OCI-LY7 (cell line): ENCODE data around the gene CDK14. TPM values are rescaled to one million over a fixed set of nuclear protein-coding genes. Genes with fewer than 3 reads are reported as not detected.

ENCODE experiments used
- BruUV-seq: library from RNA; stranded (reverse); fragments of 400-500 nt; replicated peaks from 2 replicates; lab custom pipeline; 2021; lab: Mats Ljungman, UMichigan
- CTCF ChIA-PET: fragments of 300-600 bp; sonication (Branson Sonifier 250); formaldehyde crosslinking; loops from one replicate; lab custom pipeline; 2022; ENCODE audit warnings: antibody characterized with exemption; ENCODE audit not compliant: unreplicated experiment; lab: Charles Lee
- POLR2A ChIA-PET: fragments of 300-600 bp; sonication (Branson Sonifier 250); formaldehyde crosslinking; loops from one replicate; lab custom pipeline; 2022; ENCODE audit warnings: antibody characterized with exemption; lab: Charles Lee
- DNase-seq: peaks from one replicate; pipeline ENCODE4 v3.0.0-alpha.2; 2015; ENCODE audit warnings: low spot score
- H2AFZ ChIP-seq: fragments of 200-600 bp; sonication (generic), shearing (Covaris generic); 2 replicates; pipeline ENCODE4 v1.6.1; 2014; ENCODE audit warnings: mild to moderate bottlenecking, antibody characterized with exemption, low read length, moderate library complexity
- H3K27ac ChIP-seq: fragments of 200-600 bp; sonication (generic); 2 replicates; pipeline ENCODE4 v1.5.1; 2014; ENCODE audit warnings: mixed run types, low read depth, mild to moderate bottlenecking, moderate library complexity, low read length, inconsistent platforms; ENCODE audit not compliant: poor library complexity, severe bottlenecking
- H3K36me3 ChIP-seq: fragments of 200-600 bp; sonication (generic); 2 replicates; pipeline ENCODE4 v1.6.1; 2014; ENCODE audit warnings: mild to moderate bottlenecking, antibody characterized with exemption, low read length, moderate library complexity, mixed read lengths; ENCODE audit not compliant: insufficient read depth
- H3K4me1 ChIP-seq: fragments of 200-600 bp; sonication (generic); 2 replicates; pipeline ENCODE4 v1.5.1; 2014; ENCODE audit warnings: mild to moderate bottlenecking, low read length; ENCODE audit not compliant: insufficient read depth, poor library complexity, severe bottlenecking
- H3K4me2 ChIP-seq: fragments of 200-600 bp; sonication (generic); 2 replicates; pipeline ENCODE4 v1.6.1; 2014; ENCODE audit warnings: mild to moderate bottlenecking, low read length
- H3K4me3 ChIP-seq: fragments of 200-600 bp; sonication (generic); 2 replicates; pipeline ENCODE4 v1.5.1; 2014; ENCODE audit warnings: mild to moderate bottlenecking, low read depth, low read length; ENCODE audit not compliant: poor library complexity, severe bottlenecking
- H3K79me2 ChIP-seq: fragments of 200-600 bp; sonication (generic); 2 replicates; pipeline ENCODE4 v1.6.1; 2016; ENCODE audit warnings: low read depth, mild to moderate bottlenecking, low read length, moderate library complexity, mixed read lengths; ENCODE audit not compliant: insufficient read depth
- H3K9me2 ChIP-seq: fragments of 200-600 bp; sonication (generic); 2 replicates; pipeline ENCODE4 v1.6.1; 2016; ENCODE audit warnings: mild to moderate bottlenecking, low read length, mixed read lengths; ENCODE audit not compliant: insufficient read depth
- H3K9me3 ChIP-seq: fragments of 200-600 bp; sonication (generic); 2 replicates; pipeline ENCODE4 v1.6.1; 2014; ENCODE audit warnings: mild to moderate bottlenecking, mixed run types, low read length, mixed read lengths
- H4K20me1 ChIP-seq: fragments of 200-600 bp; sonication (generic); 2 replicates; pipeline ENCODE4 v1.6.1; 2014; ENCODE audit warnings: mild to moderate bottlenecking, antibody characterized with exemption, low read length, moderate library complexity, mixed read lengths; ENCODE audit not compliant: insufficient read depth
- EZH2phosphoT487 ChIP-seq: fragments of 200-600 bp; sonication (generic); IDR thresholded peaks from 2 replicates; pipeline ENCODE4 v1.6.1; 2018; ENCODE audit warnings: low read depth, borderline replicate concordance, mild to moderate bottlenecking, mixed run types, antibody characterized with exemption, low read length, moderate library complexity, mixed read lengths
- intact Hi-C: fragments of 100-400 bp; cut with micrococcal nuclease; formaldehyde crosslinking; loops from one replicate; pipeline ENCODE4 v1.10.0; 2022; ENCODE audit not compliant: unreplicated experiment
- total RNA-seq, 2 experiments: library from RNA; depleted of rRNA in 1 of 2; stranded (reverse); fragments of >200 nt in 1 of 2; shearing (Covaris generic) in 1 of 2; gene quantifications; 2 replicates each; pipeline ENCODE4 v1.2.3, GENCODE V29; 2014 to 2022
- TF ChIP-seq, protein P1 (sequence below): fragments of 200-600 bp; sonication (generic); conservative IDR thresholded peaks from 2 replicates; pipeline ENCODE4 v1.5.1; 2014; ENCODE audit warnings: mild to moderate bottlenecking, antibody characterized with exemption, low read length, moderate library complexity, mixed read lengths

CDK14 gene
- total RNA-seq, 2 experiments from 2014 or later: 90.7 to 111 TPM

DNA sequence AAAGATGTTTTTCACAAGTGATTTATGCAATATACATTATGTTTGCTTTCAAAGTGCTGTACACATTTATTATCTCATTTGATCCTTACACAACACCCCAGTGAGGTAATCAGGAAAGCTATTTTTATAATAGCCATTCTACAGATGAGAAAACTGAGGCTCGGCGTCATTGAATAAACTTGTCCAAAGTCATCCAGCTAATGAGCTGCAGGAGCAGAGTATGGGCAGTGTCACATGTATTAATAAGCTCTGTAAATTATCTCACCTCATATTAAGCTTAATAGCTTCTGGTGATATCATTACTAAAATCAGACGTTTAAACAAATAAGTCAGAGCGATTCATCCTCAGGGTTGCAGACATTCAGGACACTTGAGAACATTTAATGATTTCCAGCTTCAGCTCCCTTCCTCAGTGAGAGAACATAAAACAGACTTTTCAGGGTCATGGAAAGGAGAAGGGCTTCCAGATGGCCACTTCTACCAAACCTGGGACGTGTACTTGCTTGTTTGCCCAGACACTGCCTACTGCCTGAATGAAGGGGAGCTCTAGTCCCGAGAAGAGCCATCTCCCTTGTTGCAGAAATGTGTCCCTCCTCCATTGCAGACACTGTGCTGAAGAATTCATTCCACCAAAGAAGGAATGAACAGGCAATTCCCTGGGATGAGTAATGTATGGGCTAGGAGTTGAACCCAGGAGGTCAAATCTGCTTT lies 647.6 kb downstream of the CDK14 start:
- no peaks in the 10 kb centered on the region for H4K20me1 ChIP-seq
- no peak overlapping the region for H3K4me3 ChIP-seq
- H3K4me2 ChIP-seq: no peak overlapping the region
- ChIA-PET CTCF (no interaction called here), POLR2A (interaction anchor here (0.6 to 1.0 kb wide), 3 partner anchors 15 to 633 kb away, joined by 3 read pairs; no protein-coding TSS in a partner anchor)
- H3K4me1 ChIP-seq: no peaks in the 10 kb centered on the region
- no peaks in the 10 kb centered on the region for H3K9me3 ChIP-seq
- no peaks in the 10 kb centered on the region for H3K9me2 ChIP-seq
- no peaks in the 10 kb centered on the region for H3K79me2 ChIP-seq
- no peaks in the 10 kb centered on the region for H3K36me3 ChIP-seq
- H3K27ac ChIP-seq: no peak overlapping the region
- TF ChIP-seq, protein P1, sequence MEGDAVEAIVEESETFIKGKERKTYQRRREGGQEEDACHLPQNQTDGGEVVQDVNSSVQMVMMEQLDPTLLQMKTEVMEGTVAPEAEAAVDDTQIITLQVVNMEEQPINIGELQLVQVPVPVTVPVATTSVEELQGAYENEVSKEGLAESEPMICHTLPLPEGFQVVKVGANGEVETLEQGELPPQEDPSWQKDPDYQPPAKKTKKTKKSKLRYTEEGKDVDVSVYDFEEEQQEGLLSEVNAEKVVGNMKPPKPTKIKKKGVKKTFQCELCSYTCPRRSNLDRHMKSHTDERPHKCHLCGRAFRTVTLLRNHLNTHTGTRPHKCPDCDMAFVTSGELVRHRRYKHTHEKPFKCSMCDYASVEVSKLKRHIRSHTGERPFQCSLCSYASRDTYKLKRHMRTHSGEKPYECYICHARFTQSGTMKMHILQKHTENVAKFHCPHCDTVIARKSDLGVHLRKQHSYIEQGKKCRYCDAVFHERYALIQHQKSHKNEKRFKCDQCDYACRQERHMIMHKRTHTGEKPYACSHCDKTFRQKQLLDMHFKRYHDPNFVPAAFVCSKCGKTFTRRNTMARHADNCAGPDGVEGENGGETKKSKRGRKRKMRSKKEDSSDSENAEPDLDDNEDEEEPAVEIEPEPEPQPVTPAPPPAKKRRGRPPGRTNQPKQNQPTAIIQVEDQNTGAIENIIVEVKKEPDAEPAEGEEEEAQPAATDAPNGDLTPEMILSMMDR: no peak
- TF ChIP-seq EZH2phosphoT487: no peak
- intact Hi-C loops: no loop called here
- no TSS peak for BruUV-seq
- DNase-seq: no peak
- no peak overlapping the region for H2AFZ ChIP-seq

DNA sequence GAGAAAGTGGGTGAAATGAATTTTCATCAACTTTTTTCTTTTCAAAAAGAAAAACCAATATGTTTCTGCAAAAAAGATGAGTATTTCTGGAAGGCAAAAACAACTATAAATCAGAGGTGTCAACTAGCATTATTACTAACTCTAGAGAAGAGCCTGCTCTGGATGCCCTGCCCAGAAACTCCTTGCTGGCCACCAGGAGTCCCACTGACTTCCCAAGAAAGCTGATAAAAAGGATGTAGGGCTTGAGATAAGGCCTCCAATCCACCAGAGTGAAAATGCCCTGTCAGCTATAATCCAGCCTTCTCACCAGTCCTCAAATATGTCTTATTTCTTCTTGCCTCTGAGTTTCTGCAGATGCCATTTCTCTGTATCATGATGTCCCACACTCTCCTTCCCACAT lies 651.4 kb downstream of the CDK14 start:
- Histone ChIP-seq H3K4me1 (no peaks in the 10 kb centered on the region), H3K4me3 (no peak overlapping the region), H3K36me3 (no peaks in the 10 kb centered on the region), H3K9me3 (no peaks in the 10 kb centered on the region), H2AFZ (no peak overlapping the region), H3K4me2 (no peak overlapping the region), H4K20me1 (no peaks in the 10 kb centered on the region), H3K79me2 (no peaks in the 10 kb centered on the region), H3K27ac (no peak overlapping the region), H3K9me2 (no peaks in the 10 kb centered on the region)
- intact Hi-C loops: no loop called here
- TF ChIP-seq EZH2phosphoT487: no peak
- TF ChIP-seq, protein P1: no peak
- BruUV-seq: no TSS peak
- ChIA-PET CTCF (no interaction called here), POLR2A (no interaction called here)
- no peak for DNase-seq

DNA sequence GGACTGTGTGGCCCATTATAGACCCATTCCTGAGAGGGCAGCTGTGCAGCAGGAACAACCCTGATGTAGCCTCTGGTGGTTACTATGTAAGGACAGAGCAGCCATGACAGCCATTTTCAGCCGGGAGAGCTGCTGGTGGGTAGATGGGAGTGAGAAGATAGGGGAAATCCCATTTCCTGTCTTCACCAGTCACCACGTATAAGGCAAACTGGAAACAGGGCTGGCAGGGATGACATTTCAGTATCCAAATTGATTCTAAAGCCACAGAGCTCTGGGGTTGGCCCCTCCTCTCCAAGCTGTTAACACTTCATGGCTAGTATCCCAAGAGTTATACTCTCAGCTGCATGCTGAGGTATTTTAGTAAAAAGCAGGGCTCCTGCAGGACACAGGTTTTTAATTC lies 652.9 kb downstream of the CDK14 start:
- ChIA-PET CTCF (no interaction called here), POLR2A (no interaction called here)
- H2AFZ ChIP-seq: no peak overlapping the region
- H3K79me2 ChIP-seq: no peaks in the 10 kb centered on the region
- no peaks in the 10 kb centered on the region for H3K9me3 ChIP-seq
- no peaks in the 10 kb centered on the region for H4K20me1 ChIP-seq
- no peak overlapping the region for H3K4me2 ChIP-seq
- no peaks in the 10 kb centered on the region for H3K4me1 ChIP-seq
- H3K27ac ChIP-seq: no peak overlapping the region
- no TSS peak for BruUV-seq
- no peaks in the 10 kb centered on the region for H3K9me2 ChIP-seq
- no peaks in the 10 kb centered on the region for H3K36me3 ChIP-seq
- DNase-seq: no peak
- TF ChIP-seq, protein P1: no peak
- no peak for TF ChIP-seq EZH2phosphoT487
- intact Hi-C loops: no loop called here
- no peak overlapping the region for H3K4me3 ChIP-seq
